GM12891 (cell line): ENCODE data around the gene ITPR1.

Experiments used
- PAX5 ChIP-seq: IDR thresholded peaks from 2 replicates; pipeline ENCODE4 v1.6.1; 2011; ENCODE audit warnings: low read length, moderate library complexity, mild to moderate bottlenecking; ENCODE audit not compliant: insufficient read depth, severe bottlenecking
- POLR2A ChIP-seq: IDR thresholded peaks from 2 replicates; pipeline ENCODE4 v1.6.1; 2011; ENCODE audit warnings: low read depth, low read length, control low read depth
- POLR2AphosphoS5 ChIP-seq: IDR thresholded peaks from 2 replicates; pipeline ENCODE4 v1.6.1; 2011; ENCODE audit warnings: low read depth, low read length, control low read depth
- POU2F2 ChIP-seq: IDR thresholded peaks from 2 replicates; pipeline ENCODE4 v1.6.1; 2011; ENCODE audit warnings: low read depth, mild to moderate bottlenecking, control low read depth, low read length, moderate library complexity
- SPI1 ChIP-seq: IDR thresholded peaks from 2 replicates; pipeline ENCODE4 v1.6.1; 2011; ENCODE audit warnings: low read depth, low read length, control low read depth
- TAF1 ChIP-seq: IDR thresholded peaks from 2 replicates; pipeline ENCODE4 v1.6.1; 2011; ENCODE audit warnings: low read depth, low read length, control low read depth

DNA sequence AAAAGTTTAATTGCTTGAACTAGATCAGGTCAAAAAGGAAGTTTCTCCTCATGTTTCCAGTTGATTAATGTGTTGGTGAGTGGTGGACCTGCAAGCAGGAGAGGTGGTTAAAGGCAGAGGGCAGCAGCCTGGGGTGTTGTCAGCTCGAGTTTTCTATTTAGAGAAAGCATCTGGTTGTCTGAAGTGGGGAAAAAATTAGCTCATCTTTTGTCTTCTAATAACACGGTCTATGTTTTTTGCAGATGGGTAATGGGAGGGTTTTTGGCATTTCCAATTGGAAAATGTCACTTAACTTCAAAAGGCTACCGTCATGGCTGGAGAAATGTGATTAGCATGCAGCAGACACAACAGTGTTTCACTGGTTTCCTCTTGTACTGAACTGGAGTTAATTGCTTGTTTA, 122.6 kb downstream of the ITPR1 start:
- TF ChIP-seq SPI1 (no peak), TAF1 (no peak), POLR2A (no peak), POLR2AphosphoS5 (no peak), PAX5 (no peak), POU2F2 (no peak)
